ENCODE measurements around the gene IL1RL2. TPM values are rescaled to one million over a fixed set of nuclear protein-coding genes. Genes with fewer than 3 reads are reported as not detected.
A peak's percentile ranks its signal among the peaks of the same experiment; 100 is the strongest.

Gene IL1RL2
- total RNA-seq, 4 donors from 2014 or later = 12.7 to 21.9 (median 18.5) TPM

DNA sequence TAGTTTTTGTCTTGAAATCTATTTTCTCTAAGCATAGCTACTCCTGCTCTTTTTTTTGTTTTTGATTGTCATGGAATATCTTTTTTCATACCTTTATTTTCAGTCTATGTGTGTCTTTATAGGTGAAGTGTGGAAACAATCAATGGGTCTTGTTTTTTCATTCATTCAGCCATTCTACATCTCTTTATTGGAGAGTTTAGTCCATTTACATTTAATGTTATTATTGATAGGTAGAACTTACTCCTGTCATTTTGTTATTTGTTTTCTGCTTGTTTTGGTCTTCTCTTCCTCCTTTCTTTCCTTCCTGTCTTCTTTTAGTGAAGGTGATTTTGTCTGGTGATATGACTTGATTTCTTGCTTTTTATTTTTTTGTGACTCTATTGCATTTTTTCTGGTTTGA lies 17.8 kb downstream of the IL1RL2 start:
- intact Hi-C loops (cut with DNase I; ENCODE audit: low total_unique reads) = no loop called here
- DNase-seq (ENCODE audit: low spot score in 2 of 2) = no peak
- TF ChIP-seq, protein P1, sequence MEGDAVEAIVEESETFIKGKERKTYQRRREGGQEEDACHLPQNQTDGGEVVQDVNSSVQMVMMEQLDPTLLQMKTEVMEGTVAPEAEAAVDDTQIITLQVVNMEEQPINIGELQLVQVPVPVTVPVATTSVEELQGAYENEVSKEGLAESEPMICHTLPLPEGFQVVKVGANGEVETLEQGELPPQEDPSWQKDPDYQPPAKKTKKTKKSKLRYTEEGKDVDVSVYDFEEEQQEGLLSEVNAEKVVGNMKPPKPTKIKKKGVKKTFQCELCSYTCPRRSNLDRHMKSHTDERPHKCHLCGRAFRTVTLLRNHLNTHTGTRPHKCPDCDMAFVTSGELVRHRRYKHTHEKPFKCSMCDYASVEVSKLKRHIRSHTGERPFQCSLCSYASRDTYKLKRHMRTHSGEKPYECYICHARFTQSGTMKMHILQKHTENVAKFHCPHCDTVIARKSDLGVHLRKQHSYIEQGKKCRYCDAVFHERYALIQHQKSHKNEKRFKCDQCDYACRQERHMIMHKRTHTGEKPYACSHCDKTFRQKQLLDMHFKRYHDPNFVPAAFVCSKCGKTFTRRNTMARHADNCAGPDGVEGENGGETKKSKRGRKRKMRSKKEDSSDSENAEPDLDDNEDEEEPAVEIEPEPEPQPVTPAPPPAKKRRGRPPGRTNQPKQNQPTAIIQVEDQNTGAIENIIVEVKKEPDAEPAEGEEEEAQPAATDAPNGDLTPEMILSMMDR (IDR thresholded peaks at IDR 0.05) = no peak
- TF ChIP-seq POLR2A (IDR thresholded peaks at IDR 0.05) = no peak
- no peak overlapping the region for H3K4me3 ChIP-seq (ENCODE audit: low read depth, poor library complexity, severe bottlenecking)

- 61 to 73% methylated on average over 5 of the region's 5 CpGs for WGBS, 2 donors
- DNase-seq (ENCODE audit: low spot score in 2 of 2) = peak in 1 of 2 donors; percentile 63
Measured at GRCh38 chr2:102206666-102207341, 20.0 kb downstream of the IL1RL2 start.

GRCh38 chr2:102208774-102209173 lies 22.0 kb downstream of the IL1RL2 start:
- intact Hi-C loops (cut with DNase I; ENCODE audit: low total_unique reads) = no loop called here
- TF ChIP-seq, protein P1 (IDR thresholded peaks at IDR 0.05) = no peak
- no peak for TF ChIP-seq POLR2A (IDR thresholded peaks at IDR 0.05)
- DNase-seq (ENCODE audit: low spot score in 2 of 2) = no peak
- no peak overlapping the region for H3K4me3 ChIP-seq (ENCODE audit: low read depth, poor library complexity, severe bottlenecking)

More at GRCh38 chr2:102206666-102207341, 20.0 kb downstream of the IL1RL2 start:
- intact Hi-C loops (cut with DNase I; ENCODE audit: low total_unique reads) = no loop called here
- H3K4me3 ChIP-seq (ENCODE audit: low read depth, poor library complexity, severe bottlenecking) = no peak overlapping the region
- TF ChIP-seq, protein P1 (IDR thresholded peaks at IDR 0.05) = no peak
- no peak for TF ChIP-seq POLR2A (IDR thresholded peaks at IDR 0.05)

GRCh38 chr2:102209474-102209873 lies 22.7 kb downstream of the IL1RL2 start:
- TF ChIP-seq POLR2A (IDR thresholded peaks at IDR 0.05) = no peak
- TF ChIP-seq, protein P1 (IDR thresholded peaks at IDR 0.05) = no peak
- no peak overlapping the region for H3K4me3 ChIP-seq (ENCODE audit: low read depth, poor library complexity, severe bottlenecking)
- DNase-seq (ENCODE audit: low spot score in 2 of 2) = peak in 1 of 2 donors; percentile 39
- WGBS, 2 donors = 43 to 84% methylated on average over 1 of the region's 1 CpG
- intact Hi-C loops (cut with DNase I; ENCODE audit: low total_unique reads) = no loop called here

GRCh38 chr2:102217032-102217431 lies 30.2 kb downstream of the IL1RL2 start:
- TF ChIP-seq, protein P1 (IDR thresholded peaks at IDR 0.05) = no peak
- no peak for TF ChIP-seq POLR2A (IDR thresholded peaks at IDR 0.05)
- intact Hi-C loops (cut with DNase I; ENCODE audit: low total_unique reads) = no loop called here
- no peak for DNase-seq (ENCODE audit: low spot score in 2 of 2)
- H3K4me3 ChIP-seq (ENCODE audit: low read depth, poor library complexity, severe bottlenecking) = no peak overlapping the region

All from lower leg skin (tissue), 4 donors.